Prostate gland (tissue), 2 donors: Measurements from ENCODE around the gene SLAIN2.

Experiments
- CTCF ChIP-seq, 4 experiments: fragments of 200-600 bp in 2 of 4; fragments of 450-650 bp in 2 of 4; sonication (generic) in 2 of 4; IDR thresholded peaks; 1 replicate in 3 of 4; 2 replicates in 1 of 4; pipeline ENCODE4 v1.5.1; 2016 to 2019; ENCODE audit warnings: antibody characterized with exemption in 4 of 4, mild to moderate bottlenecking in 2 of 4, moderate library complexity in 2 of 4
- POLR2A ChIP-seq: fragments of 450-650 bp; IDR thresholded peaks from one replicate; pipeline ENCODE4 v1.6.1; 2016; ENCODE audit warnings: antibody characterized with exemption, mild to moderate bottlenecking
- POLR2AphosphoS5 ChIP-seq: sonication (generic); formaldehyde crosslinking; IDR thresholded peaks from one replicate; pipeline ENCODE4 v1.6.1; 2017; ENCODE audit warnings: antibody characterized with exemption

- TF ChIP-seq POLR2AphosphoS5 (no peak), CTCF (IDR thresholded peaks at IDR 0.05) (no peak), POLR2A (no peak)
Measured at GRCh38 chr4:48340276-48340964, 909 bp upstream of the SLAIN2 start.
